Neural progenitor cell (in vitro differentiated cells): ENCODE data around the gene KIR2DL3. TPM values are rescaled to one million over a fixed set of nuclear protein-coding genes. Genes with fewer than 3 reads are reported as not detected.
"Not testable (repeated sequence)": the region's sequence is repeated elsewhere in the genome, so short reads cannot be mapped to it uniquely, and the experiment has no call there.

Experiments used
- DNase-seq: peaks from one replicate; pipeline ENCODE4 v3.0.0-alpha.2; 2016; ENCODE audit warnings: low spot score
- H2AFZ ChIP-seq: fragments of 200-600 bp; sonication (generic); replicated peaks from 2 replicates; pipeline ENCODE4 v1.6.1; 2016; ENCODE audit warnings: antibody characterized with exemption
- H3F3A ChIP-seq: fragments of 200-600 bp; sonication (generic); 2 replicates; pipeline ENCODE4 v1.6.1; 2016; ENCODE audit warnings: antibody characterized with exemption, low read depth
- H3K27ac ChIP-seq: fragments of 200-600 bp; sonication (generic); 2 replicates; pipeline ENCODE4 v1.5.1; 2016; ENCODE audit warnings: mild to moderate bottlenecking
- H3K27me3 ChIP-seq: fragments of 200-600 bp; sonication (generic); 2 replicates; pipeline ENCODE4 v1.6.1; 2016; ENCODE audit warnings: mild to moderate bottlenecking, moderate library complexity
- H3K36me3 ChIP-seq: fragments of 200-600 bp; sonication (generic); 2 replicates; pipeline ENCODE4 v1.5.1; 2016
- H3K4me1 ChIP-seq: fragments of 200-600 bp; sonication (generic); 2 replicates; pipeline ENCODE4 v1.6.1; 2016; ENCODE audit warnings: mixed run types
- H3K4me2 ChIP-seq: fragments of 200-600 bp; sonication (generic); 2 replicates; pipeline ENCODE4 v1.6.1; 2016
- H3K4me3 ChIP-seq: fragments of 200-600 bp; sonication (generic); 2 replicates; pipeline ENCODE4 v1.5.1; 2016
- H3K79me2 ChIP-seq: fragments of 200-600 bp; sonication (generic); 2 replicates; pipeline ENCODE4 v1.6.1; 2016; ENCODE audit warnings: low read depth
- H3K9ac ChIP-seq: fragments of 200-600 bp; sonication (generic); 2 replicates; pipeline ENCODE4 v1.6.1; 2016
- H3K9me3 ChIP-seq: fragments of 200-600 bp; sonication (generic); 2 replicates; pipeline ENCODE4 v1.5.1; 2016; ENCODE audit warnings: low read depth
- H4K20me1 ChIP-seq: fragments of 200-600 bp; sonication (generic); 2 replicates; pipeline ENCODE4 v1.6.1; 2016; ENCODE audit warnings: low read depth
- H3K27ac Mint-ChIP-seq: 3 replicates; pipeline ENCODE4 v1.8.0; 2021; ENCODE audit warnings: mixed read lengths
- H3K27me3 Mint-ChIP-seq: 2 replicates; pipeline ENCODE4 v1.8.0; 2022; ENCODE audit warnings: low read depth, mild to moderate bottlenecking, inconsistent platforms, moderate library complexity, mixed read lengths; ENCODE audit not compliant: insufficient read depth
- H3K36me3 Mint-ChIP-seq: 3 replicates; pipeline ENCODE4 v1.8.0; 2021; ENCODE audit warnings: mixed read lengths
- H3K4me1 Mint-ChIP-seq: 3 replicates; pipeline ENCODE4 v1.8.0; 2021; ENCODE audit warnings: mixed read lengths
- H3K4me3 Mint-ChIP-seq: 3 replicates; pipeline ENCODE4 v1.8.0; 2021; ENCODE audit warnings: mild to moderate bottlenecking, moderate library complexity, mixed read lengths
- H3K9me3 Mint-ChIP-seq: 3 replicates; pipeline ENCODE4 v1.8.0; 2020; ENCODE audit warnings: mixed read lengths
- CTCF ChIP-seq: fragments of 200-600 bp; sonication (generic); IDR thresholded peaks from 2 replicates; pipeline ENCODE4 v1.5.1; 2017; ENCODE audit warnings: antibody characterized with exemption, mild to moderate bottlenecking
- EZH2 ChIP-seq: fragments of 200-600 bp; sonication (generic); IDR thresholded peaks from 2 replicates; pipeline ENCODE4 v1.6.1; 2017; ENCODE audit warnings: antibody characterized with exemption, mild to moderate bottlenecking, moderate library complexity
- EZH2phosphoT487 ChIP-seq: fragments of 200-600 bp; sonication (generic); IDR thresholded peaks from 2 replicates; pipeline ENCODE4 v1.6.1; 2017; ENCODE audit warnings: antibody characterized with exemption
- total RNA-seq: library from RNA; depleted of rRNA; stranded (reverse); fragments of >200 nt; gene quantifications from 2 replicates; pipeline ENCODE4 v1.2.3, GENCODE V29; 2015; ENCODE audit warnings: low replicate concordance

The KIR2DL3 gene
- total RNA-seq, 1 donor from 2014 or later: not detected

DNA sequence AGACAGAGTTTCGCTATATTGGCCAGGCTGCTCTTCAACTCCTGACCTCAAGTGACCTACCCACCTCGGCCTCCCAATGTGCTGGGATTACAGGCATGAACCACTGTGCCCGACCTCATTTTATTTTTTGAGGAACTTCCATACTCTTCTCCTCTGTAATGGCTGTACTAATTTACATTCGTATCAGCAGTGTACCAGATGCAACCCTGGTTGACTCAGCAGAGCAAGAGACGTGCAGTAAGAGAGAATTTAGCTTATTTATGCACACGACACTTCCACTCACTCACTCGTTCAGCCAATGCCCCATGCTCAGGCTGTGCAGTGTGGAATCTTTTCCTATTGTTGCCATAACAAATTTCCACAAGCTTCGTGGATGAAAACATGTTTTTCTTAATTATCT, 7.1 kb upstream of the KIR2DL3 start:
- no peaks in the 10 kb centered on the region for H3K36me3 Mint-ChIP-seq
- peaks cover 10% of the 10 kb centered on the region for H3K27me3 Mint-ChIP-seq
- TF ChIP-seq EZH2 (no peak), EZH2phosphoT487 (no peak), CTCF (no peak)

GRCh38 chr19:54738715-54739114, 402 bp downstream of the KIR2DL3 start:
- Mint-ChIP-seq H3K4me3 (no peak overlapping the region), H3K27me3 (peaks cover 9% of the 10 kb centered on the region), H3K4me1 (no peaks in the 10 kb centered on the region), H3K36me3 (no peaks in the 10 kb centered on the region), H3K9me3 (peaks cover 37% of the 10 kb centered on the region), H3K27ac (no peak overlapping the region)
- Histone ChIP-seq H3K36me3 (no peaks in the 10 kb centered on the region), H3K4me1 (no peaks in the 10 kb centered on the region), H3K9ac (no peak overlapping the region), H3F3A (no peaks in the 10 kb centered on the region), H3K4me3 (no peak overlapping the region), H3K27me3 (no peaks in the 10 kb centered on the region), H3K79me2 (no peaks in the 10 kb centered on the region), H3K4me2 (no peak overlapping the region), H2AFZ (no peak overlapping the region), H4K20me1 (no peaks in the 10 kb centered on the region), H3K9me3 (no peaks in the 10 kb centered on the region), H3K27ac (no peak overlapping the region)
- no peak for TF ChIP-seq CTCF
- no peak for TF ChIP-seq EZH2phosphoT487
- no peak for TF ChIP-seq EZH2
- no peak for DNase-seq

More for the DNA sequence above, 7.1 kb upstream of the KIR2DL3 start:
- Histone ChIP-seq H3K36me3 (no peaks in the 10 kb centered on the region), H3K79me2 (no peaks in the 10 kb centered on the region), H3K27me3 (no peaks in the 10 kb centered on the region), H3K4me1 (no peaks in the 10 kb centered on the region), H4K20me1 (no peaks in the 10 kb centered on the region), H3K4me3 (no peak overlapping the region), H3K9ac (no peak overlapping the region), H3K4me2 (no peak overlapping the region), H3K9me3 (no peaks in the 10 kb centered on the region), H3F3A (no peaks in the 10 kb centered on the region), H3K27ac (no peak overlapping the region), H2AFZ (no peak overlapping the region)
- peaks cover 46% of the 10 kb centered on the region for H3K9me3 Mint-ChIP-seq
- H3K4me3 Mint-ChIP-seq: no peak overlapping the region
- no peaks in the 10 kb centered on the region for H3K4me1 Mint-ChIP-seq
- DNase-seq: no peak
- no peak overlapping the region for H3K27ac Mint-ChIP-seq

GRCh38 chr19:54739587-54740497, 1.5 kb downstream of the KIR2DL3 start:
- no peaks in the 10 kb centered on the region for H3K4me1 Mint-ChIP-seq
- Histone ChIP-seq H3K9me3 (no peaks in the 10 kb centered on the region), H3K27me3 (no peaks in the 10 kb centered on the region), H3K27ac (no peak overlapping the region), H3K79me2 (no peaks in the 10 kb centered on the region), H3K9ac (no peak overlapping the region), H3K36me3 (no peaks in the 10 kb centered on the region), H3K4me3 (no peak overlapping the region), H3F3A (no peaks in the 10 kb centered on the region), H4K20me1 (no peaks in the 10 kb centered on the region), H3K4me2 (no peak overlapping the region), H3K4me1 (no peaks in the 10 kb centered on the region), H2AFZ (no peak overlapping the region)
- H3K9me3 Mint-ChIP-seq: peaks cover 37% of the 10 kb centered on the region
- TF ChIP-seq EZH2 (no peak), CTCF (no peak), EZH2phosphoT487 (no peak)
- no peaks in the 10 kb centered on the region for H3K36me3 Mint-ChIP-seq
- no peak overlapping the region for H3K4me3 Mint-ChIP-seq
- no peak for DNase-seq
- no peak overlapping the region for H3K27ac Mint-ChIP-seq
- peaks cover 5% of the 10 kb centered on the region for H3K27me3 Mint-ChIP-seq

DNA sequence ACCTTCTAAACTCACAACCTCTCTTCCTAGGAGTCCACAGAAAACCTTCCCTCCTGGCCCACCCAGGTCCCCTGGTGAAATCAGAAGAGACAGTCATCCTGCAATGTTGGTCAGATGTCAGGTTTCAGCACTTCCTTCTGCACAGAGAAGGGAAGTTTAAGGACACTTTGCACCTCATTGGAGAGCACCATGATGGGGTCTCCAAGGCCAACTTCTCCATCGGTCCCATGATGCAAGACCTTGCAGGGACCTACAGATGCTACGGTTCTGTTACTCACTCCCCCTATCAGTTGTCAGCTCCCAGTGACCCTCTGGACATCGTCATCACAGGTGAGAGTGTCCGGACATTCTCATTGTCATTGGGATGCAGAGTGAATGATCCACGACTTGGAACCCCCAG, 3.6 kb downstream of the KIR2DL3 start:
- not testable (repeated sequence) for H4K20me1 ChIP-seq, H3K4me3 ChIP-seq, H3F3A ChIP-seq, H3K27me3 Mint-ChIP-seq, H3K4me1 Mint-ChIP-seq, DNase-seq, H3K79me2 ChIP-seq, H3K27ac Mint-ChIP-seq, H3K36me3 ChIP-seq, H3K4me3 Mint-ChIP-seq, H3K27ac ChIP-seq, H3K4me2 ChIP-seq, H3K9me3 ChIP-seq, H3K9ac ChIP-seq, H2AFZ ChIP-seq, H3K36me3 Mint-ChIP-seq, H3K27me3 ChIP-seq, H3K4me1 ChIP-seq
- peaks cover 28% of the 10 kb centered on the region for H3K9me3 Mint-ChIP-seq

DNA sequence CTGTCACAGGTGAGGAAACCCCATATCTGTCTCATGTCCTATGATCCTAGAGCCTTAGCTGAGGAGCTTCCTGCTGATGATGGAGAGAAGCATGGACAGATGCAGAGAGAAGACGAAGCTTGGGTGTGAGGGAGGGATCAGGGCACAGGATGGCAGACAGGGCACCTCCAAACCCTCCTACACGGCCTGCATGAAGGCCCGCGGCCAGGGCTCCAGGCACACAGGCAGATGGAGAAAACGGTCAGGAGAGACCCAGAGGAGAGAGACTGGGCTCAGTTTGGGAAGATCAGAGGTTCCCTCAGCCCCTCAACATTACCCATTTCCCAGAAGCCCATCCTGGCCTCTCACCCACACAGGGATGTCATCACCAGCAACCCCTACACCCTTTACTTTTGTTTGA, 5.8 kb downstream of the KIR2DL3 start:
- not testable (repeated sequence) for H4K20me1 ChIP-seq, H3K4me1 Mint-ChIP-seq, H3K27ac Mint-ChIP-seq, H2AFZ ChIP-seq, H3K79me2 ChIP-seq, DNase-seq, H3K27me3 ChIP-seq, H3K4me1 ChIP-seq, H3K27ac ChIP-seq, H3K36me3 ChIP-seq, H3K36me3 Mint-ChIP-seq, H3K4me2 ChIP-seq, H3F3A ChIP-seq, H3K4me3 Mint-ChIP-seq, H3K4me3 ChIP-seq, H3K27me3 Mint-ChIP-seq, H3K9me3 ChIP-seq, H3K9ac ChIP-seq
- H3K9me3 Mint-ChIP-seq: peaks cover 22% of the 10 kb centered on the region
